ENCODE data around the gene VIT.

The VIT gene

GRCh38 chr2:36861896-36862295 lies 165.4 kb downstream of the VIT start:
- no peak for DNase-seq (ENCODE audit: low spot score)
